GM21423 (cell line): ENCODE data around the gene AKT1.
"Not testable (repeated sequence)": the region's sequence is repeated elsewhere in the genome, so short reads cannot be mapped to it uniquely, and the experiment has no call there.

Source experiments
- ATAC-seq: cut with Tn5 transposase; IDR thresholded peaks from one replicate; pipeline ENCODE4 v1.9.1; 2021; ENCODE audit warnings: mild to moderate bottlenecking, moderate library complexity; ENCODE audit not compliant: unreplicated experiment

Gene AKT1

GRCh38 chr14:104756477-104757237, 38.9 kb downstream of the AKT1 start:
- no peak for ATAC-seq

DNA sequence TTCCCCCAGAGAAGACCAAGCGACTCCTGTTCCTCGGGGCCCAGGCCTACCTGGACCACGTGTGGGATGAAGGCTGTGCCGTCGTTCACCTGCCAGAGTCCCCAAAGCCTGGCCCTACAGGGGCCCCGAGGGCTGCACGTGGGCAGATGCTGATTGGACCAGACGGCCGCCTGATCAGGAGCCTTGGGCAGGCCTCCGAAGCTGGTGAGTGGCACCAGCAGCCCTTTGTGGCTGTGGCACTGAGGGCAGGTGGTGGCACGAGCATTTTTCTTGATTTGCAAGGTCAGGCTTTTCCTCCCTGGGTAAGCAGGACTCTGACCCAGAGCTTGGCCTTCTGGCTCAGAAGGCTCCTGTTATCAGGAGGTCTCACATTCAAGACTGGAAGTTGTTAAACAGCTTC, 39.9 kb downstream of the AKT1 start:
- no peak for ATAC-seq

- ATAC-seq = no peak
These were observed 41.2 kb downstream of the AKT1 start for GRCh38 chr14:104754213-104754851.

DNA sequence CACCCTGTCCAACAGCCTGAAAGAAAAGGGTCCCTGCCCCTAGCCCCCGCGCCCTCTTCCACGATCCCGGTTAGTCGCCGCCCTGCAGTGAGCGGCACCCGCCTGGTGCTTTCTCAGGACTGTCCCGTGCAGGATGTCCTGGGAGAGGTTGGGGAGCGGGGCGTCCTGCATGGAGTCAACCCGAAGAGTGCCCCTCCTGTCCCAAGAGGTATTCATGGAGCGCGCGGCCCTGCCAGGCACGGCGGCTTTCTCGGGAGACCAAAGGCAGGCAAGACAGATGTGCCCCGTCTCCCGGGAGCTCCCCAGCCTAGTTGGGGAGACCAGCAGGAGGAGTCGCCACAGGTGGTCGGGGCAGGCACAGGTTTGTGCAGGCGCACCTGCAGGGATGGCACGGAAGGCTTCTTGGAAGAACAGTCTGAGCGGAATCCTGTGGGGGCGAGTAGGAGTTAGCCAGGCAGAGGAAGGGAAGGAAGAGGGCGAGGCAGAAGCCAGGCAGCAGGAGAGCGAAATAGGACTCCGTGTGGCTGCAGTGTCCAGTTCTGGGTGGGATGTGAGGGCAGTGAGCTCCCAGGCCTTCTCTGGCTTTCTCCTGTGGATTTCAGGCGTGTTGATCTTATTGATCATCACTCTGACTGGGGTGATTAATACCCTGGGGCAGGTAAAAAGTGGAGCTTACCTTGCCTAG, 41.9 kb downstream of the AKT1 start:
- ATAC-seq = no peak

DNA sequence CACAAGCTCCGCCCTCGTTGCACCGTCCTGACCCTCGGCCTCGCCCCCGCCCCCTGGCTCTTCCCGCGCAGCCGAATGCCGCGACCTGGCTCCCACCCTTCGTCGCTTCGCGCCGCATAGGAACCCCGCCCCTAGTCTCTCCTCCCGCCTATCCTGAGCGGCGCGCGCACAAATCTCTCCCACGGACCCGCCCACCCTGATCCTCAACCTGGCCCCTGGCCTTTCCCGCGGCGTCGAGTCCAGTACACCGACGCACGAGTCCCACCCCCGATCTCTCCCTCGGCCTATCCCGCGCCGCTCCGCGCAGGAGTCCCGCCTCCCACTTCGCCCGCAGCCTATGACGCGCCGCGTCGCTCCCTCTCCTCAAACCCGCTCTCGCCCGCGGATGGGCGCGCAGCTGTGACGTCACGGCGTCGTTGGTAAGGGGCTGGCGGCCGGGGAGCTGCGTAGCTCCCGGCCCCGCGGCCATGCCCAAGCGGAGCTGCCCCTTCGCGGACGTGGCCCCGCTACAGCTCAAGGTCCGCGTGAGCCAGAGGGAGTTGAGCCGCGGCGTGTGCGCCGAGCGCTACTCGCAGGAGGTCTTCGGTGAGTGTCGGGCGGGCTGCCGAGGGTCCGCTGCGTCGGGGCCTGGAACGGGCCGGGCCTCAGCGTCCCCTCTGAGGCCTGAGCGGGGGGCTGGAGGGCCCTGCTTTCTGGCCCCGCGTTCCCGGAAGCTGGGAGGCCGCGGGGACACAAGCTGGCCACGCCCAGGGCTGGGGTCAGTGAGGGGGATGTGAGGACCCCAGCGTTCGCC, 42.6 kb downstream of the AKT1 start, which contains the start of gene SIVA1:
TSS of gene SIVA1 (plus strand) at position 413 of the 793 bp plus-strand sequence. CDS start at position 468, 55 bp downstream.
- peak; percentile 87 for ATAC-seq

- ATAC-seq = no peak
These were observed 43.2 kb downstream of the AKT1 start for GRCh38 chr14:104752423-104752734.

GRCh38 chr14:104751539-104752422, 43.8 kb downstream of the AKT1 start:
- no peak for ATAC-seq

DNA sequence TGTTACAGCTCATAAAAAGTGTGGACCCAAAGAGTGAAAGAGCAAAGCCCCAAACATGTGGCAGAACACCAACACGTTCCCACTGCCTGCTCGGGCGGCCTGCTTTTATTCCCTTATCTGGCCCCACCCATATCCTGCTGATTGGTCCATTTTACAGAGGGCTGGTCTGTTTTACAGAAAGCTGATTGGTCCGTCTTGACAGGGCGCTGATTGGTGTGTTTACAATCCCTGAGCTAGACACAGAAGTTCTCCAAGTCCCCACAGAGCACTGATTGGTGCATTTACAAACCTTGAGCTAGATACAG, 44.8 kb downstream of the AKT1 start:
- ATAC-seq = not testable (repeated sequence)

DNA sequence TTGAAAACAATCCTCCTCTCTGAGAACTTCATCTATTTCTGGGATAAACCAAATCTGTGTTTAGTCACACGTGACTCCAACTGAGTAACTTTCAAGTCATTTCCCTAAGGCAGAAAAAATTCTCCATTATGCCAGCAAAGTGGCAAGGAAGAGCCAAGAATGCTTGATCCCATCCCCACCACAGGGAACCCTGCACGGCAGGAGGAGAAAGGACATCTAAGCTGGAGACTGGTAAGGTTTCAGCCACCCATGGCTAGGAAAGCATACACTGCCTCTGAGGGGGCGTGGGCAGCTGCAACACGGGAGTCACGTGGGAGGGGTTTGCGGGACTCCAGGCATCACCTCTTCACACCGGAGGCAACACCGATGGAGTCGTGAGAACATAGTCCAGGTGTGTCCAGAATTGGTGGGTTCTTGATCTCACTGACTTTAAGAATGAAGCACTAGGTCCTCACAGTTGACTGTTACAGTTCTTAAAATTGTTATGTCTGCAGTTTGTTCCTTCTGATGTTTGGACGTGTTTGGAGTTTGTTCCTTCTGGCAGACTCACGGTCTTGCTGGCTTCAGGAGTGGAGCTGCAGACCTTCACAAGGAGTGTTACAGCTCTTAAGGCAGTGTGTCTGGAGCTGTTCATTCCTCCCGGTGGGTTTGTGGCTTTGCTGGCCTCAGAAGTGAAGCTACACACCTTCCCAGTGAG, 45.3 kb downstream of the AKT1 start:
- ATAC-seq = no peak

DNA sequence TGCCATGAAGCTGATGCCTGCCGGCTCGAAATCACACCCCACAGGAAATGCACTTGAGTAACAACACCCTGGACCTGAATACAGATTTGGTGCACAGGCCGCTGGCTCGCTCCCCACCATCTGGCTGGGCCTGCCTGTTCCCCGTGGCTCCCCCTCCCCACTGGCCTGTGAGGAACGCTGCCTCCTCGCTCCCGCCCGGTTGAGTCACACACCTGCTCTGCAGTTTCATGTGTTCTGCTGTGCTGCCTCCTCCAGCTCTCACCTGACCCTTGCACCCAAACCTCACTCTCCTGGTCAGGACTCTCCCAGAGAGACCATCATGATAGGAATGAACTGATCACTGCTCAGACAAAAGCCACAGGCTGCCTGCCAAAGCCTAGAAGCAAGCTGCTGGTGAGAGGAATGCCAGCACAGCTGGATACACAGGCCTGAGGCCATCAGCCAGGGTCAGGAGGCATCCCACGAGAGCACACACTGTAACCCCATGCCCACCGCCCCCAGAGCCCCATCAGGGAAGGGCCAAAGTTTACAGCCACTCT, 46.4 kb downstream of the AKT1 start:
- ATAC-seq = no peak

GRCh38 chr14:104747876-104748275, 47.7 kb downstream of the AKT1 start:
- no peak for ATAC-seq

GRCh38 chr14:104746934-104747481, 48.5 kb downstream of the AKT1 start:
- no peak for ATAC-seq

DNA sequence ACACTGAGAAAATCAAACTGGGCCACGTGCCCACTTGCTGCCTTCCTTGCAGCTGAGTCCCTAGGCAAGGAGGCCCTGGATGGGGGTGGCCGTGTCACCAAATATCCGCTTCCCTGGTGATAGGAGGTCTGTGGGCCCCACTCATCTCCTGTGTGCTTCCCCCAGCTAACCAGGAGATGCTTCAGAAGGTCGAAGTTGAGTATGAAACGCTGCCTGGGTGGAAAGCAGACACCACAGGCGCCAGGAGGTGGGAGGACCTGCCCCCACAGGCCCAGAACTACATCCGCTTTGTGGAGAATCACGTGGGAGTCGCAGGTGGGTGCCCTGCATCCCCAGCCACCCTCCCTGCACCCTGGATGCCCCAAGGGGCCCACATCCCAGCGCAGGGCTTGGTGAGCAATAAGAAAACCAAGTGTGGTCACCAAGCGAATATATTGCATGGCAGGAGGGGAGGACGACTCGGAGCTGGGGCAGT, 49.4 kb downstream of the AKT1 start:
- no peak for ATAC-seq

DNA sequence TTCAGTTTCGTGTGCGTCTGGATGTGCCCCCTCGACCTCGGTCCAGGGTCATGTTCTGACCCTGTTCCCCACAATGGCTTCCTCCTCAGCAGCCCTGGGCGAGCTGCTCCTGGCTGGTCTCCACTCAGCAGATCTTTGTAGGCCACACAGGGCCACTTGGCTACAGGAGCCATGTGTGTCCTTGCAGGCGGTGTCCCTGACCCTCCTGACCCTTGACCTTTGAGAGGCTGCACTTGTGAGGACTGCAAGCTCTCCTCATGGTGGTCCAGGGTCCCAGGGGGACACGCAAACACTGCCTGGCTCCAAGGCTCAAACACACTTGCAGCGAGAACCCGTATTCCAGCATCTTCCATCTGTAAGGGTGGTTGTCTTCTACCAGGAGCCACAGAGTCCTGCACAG, 50.1 kb downstream of the AKT1 start:
- ATAC-seq = no peak

DNA sequence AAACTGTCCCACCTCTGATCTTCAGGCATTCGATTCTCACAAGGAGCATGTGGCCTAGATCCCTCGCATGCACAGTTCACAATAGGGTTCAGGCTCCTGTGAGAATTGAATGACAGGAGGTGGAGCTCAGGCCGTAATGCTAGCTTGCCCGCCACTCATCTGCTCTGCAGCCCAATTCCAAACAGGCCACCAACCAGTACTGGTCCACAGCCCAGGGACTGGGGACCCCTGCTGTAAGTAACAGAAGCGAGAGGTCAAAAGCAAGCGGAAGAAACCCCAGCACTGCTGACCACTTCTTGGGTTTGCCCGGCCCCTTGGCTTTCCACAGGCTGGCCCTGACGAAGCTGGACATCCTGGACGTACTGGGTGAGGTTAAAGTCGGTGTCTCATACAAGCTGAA, 51.1 kb downstream of the AKT1 start:
- no peak for ATAC-seq

GRCh38 chr14:104743461-104744380, 51.8 kb downstream of the AKT1 start:
- ATAC-seq = no peak

- ATAC-seq = no peak
These were observed 52.7 kb downstream of the AKT1 start for GRCh38 chr14:104742586-104743455.
